HG02798 (cell line): ENCODE data around the gene PRRX2.

Experiments
- ATAC-seq: cut with Tn5 transposase; IDR thresholded peaks from one replicate; pipeline ENCODE4 v1.9.1; 2021; ENCODE audit warnings: mild to moderate bottlenecking; ENCODE audit not compliant: unreplicated experiment, poor library complexity

The PRRX2 gene

GRCh38 chr9:129698254-129698757, 32.9 kb downstream of the PRRX2 start:
- no peak for ATAC-seq

GRCh38 chr9:129701054-129701453, 35.6 kb downstream of the PRRX2 start:
- no peak for ATAC-seq

GRCh38 chr9:129701549-129701948, 36.1 kb downstream of the PRRX2 start:
- no peak for ATAC-seq

- no peak for ATAC-seq
Measured at GRCh38 chr9:129702589-129703520, 37.4 kb downstream of the PRRX2 start.

GRCh38 chr9:129703667-129704355, 38.4 kb downstream of the PRRX2 start:
- ATAC-seq = no peak

- no peak for ATAC-seq
Measured at GRCh38 chr9:129704807-129705206, 39.4 kb downstream of the PRRX2 start.

- no peak for ATAC-seq
Measured at GRCh38 chr9:129708793-129709192, 43.3 kb downstream of the PRRX2 start.

- no peak for ATAC-seq
Measured at GRCh38 chr9:129709438-129710168, 44.2 kb downstream of the PRRX2 start.

- no peak for ATAC-seq
Measured at GRCh38 chr9:129710169-129710453, 44.7 kb downstream of the PRRX2 start.

- ATAC-seq = no peak
Measured at GRCh38 chr9:129712634-129713401, 47.4 kb downstream of the PRRX2 start.

- no peak for ATAC-seq
Measured at GRCh38 chr9:129713402-129713679, 47.9 kb downstream of the PRRX2 start.

- ATAC-seq = no peak
Measured at GRCh38 chr9:129714511-129715061, 49.1 kb downstream of the PRRX2 start.

GRCh38 chr9:129716091-129716490, 50.6 kb downstream of the PRRX2 start:
- ATAC-seq = no peak

- no peak for ATAC-seq
Measured at GRCh38 chr9:129717991-129718390, 52.5 kb downstream of the PRRX2 start.

GRCh38 chr9:129718647-129719046, 53.2 kb downstream of the PRRX2 start:
- ATAC-seq = no peak

GRCh38 chr9:129719135-129719534, 53.7 kb downstream of the PRRX2 start:
- no peak for ATAC-seq

GRCh38 chr9:129720181-129720864, 54.9 kb downstream of the PRRX2 start:
- no peak for ATAC-seq

- ATAC-seq = no peak
Measured at GRCh38 chr9:129720865-129721545, 55.6 kb downstream of the PRRX2 start.

GRCh38 chr9:129722913-129723312, 57.5 kb downstream of the PRRX2 start:
- ATAC-seq = no peak
